ENCODE results near the gene TMEM150C. TPM values are rescaled to one million over a fixed set of nuclear protein-coding genes. Genes with fewer than 3 reads are reported as not detected.
"Not testable (repeated sequence)": the region's sequence is repeated elsewhere in the genome, so short reads cannot be mapped to it uniquely, and the experiment has no call there.

The TMEM150C gene
- total and polyA plus RNA-seq, 4 donors: 4.8 to 8.7 (median 5.2) TPM

GRCh38 chr4:82477469-82477868 is 84.3 kb downstream of the TMEM150C start:
- TF ChIP-seq, protein P1, sequence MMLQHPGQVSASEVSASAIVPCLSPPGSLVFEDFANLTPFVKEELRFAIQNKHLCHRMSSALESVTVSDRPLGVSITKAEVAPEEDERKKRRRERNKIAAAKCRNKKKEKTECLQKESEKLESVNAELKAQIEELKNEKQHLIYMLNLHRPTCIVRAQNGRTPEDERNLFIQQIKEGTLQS (IDR thresholded peaks at IDR 0.05): peak; percentile 62
- TF ChIP-seq RAD21 (IDR thresholded peaks at IDR 0.05) (peak in 1 of 2 donors; percentile 30), HNF4A (conservative IDR thresholded peaks at IDR 0.05) (peak; percentile 91 to 92), RXRA (IDR thresholded peaks at IDR 0.05) (peak; percentile 63 to 64), JUND (IDR thresholded peaks at IDR 0.05) (peak; percentile 16 to 50), YY1 (IDR thresholded peaks at IDR 0.05) (peak; percentile 40), SP1 (IDR thresholded peaks at IDR 0.05) (peak; percentile 84), HNF4G (IDR thresholded peaks at IDR 0.05) (peak; percentile 62)
- not testable (repeated sequence) for DNase-seq (ENCODE audit: low spot score); H3K9me3 ChIP-seq (ENCODE audit: control insufficient read depth in 4 of 4, low read length in 3 of 4); H3K27me3 ChIP-seq (ENCODE audit: control insufficient read depth in 4 of 4, insufficient read depth in 4 of 4, low read length in 3 of 4); H3K4me1 ChIP-seq (ENCODE audit: control insufficient read depth in 4 of 4, insufficient read depth in 4 of 4, low read length in 3 of 4); H3K9ac ChIP-seq (ENCODE audit: low read depth in 1 of 2, low read length in 2 of 2); H3K4me3 ChIP-seq (ENCODE audit: low read depth in 1 of 3, low read length in 3 of 3); H3K36me3 ChIP-seq (ENCODE audit: control insufficient read depth in 4 of 4, insufficient read depth in 3 of 4, low read depth in 1 of 4, low read length in 3 of 4)
- H3K27ac ChIP-seq (ENCODE audit: low read depth in 1 of 2, low read length in 2 of 2): peak overlapping the region; percentile 20 to 59
- WGBS: 33% methylated on average over 9 of the region's 9 CpGs

DNA sequence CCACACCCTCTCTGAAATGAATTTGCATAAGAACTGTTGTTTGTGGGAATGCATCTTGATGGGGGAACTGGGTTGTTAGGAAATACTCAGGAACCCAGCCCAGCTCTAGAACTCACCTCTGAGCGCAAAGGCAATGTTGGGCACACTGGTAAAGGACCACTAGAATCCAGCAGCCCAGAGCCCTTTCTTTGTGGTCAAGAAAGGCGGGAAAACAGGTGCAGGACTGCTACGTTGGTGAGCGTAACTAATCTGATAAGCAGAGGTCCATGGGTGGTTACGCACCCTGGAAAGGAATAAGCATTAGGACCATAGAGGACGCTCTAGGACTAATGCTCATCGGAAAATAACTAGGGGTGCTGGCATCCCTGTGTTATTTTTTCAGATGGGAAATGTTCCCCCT is 85.9 kb downstream of the TMEM150C start:
- not testable (repeated sequence) for H3K4me1 ChIP-seq (ENCODE audit: control insufficient read depth in 4 of 4, insufficient read depth in 4 of 4, low read length in 3 of 4); H3K9me3 ChIP-seq (ENCODE audit: control insufficient read depth in 4 of 4, low read length in 3 of 4); H3K9ac ChIP-seq (ENCODE audit: low read depth in 1 of 2, low read length in 2 of 2); DNase-seq (ENCODE audit: low spot score); H3K27me3 ChIP-seq (ENCODE audit: control insufficient read depth in 4 of 4, insufficient read depth in 4 of 4, low read length in 3 of 4); H3K27ac ChIP-seq (ENCODE audit: low read depth in 1 of 2, low read length in 2 of 2); H3K36me3 ChIP-seq (ENCODE audit: control insufficient read depth in 4 of 4, insufficient read depth in 3 of 4, low read depth in 1 of 4, low read length in 3 of 4); H3K4me3 ChIP-seq (ENCODE audit: low read depth in 1 of 3, low read length in 3 of 3)
- WGBS: 96% methylated on average over 7 of the region's 7 CpGs

DNA sequence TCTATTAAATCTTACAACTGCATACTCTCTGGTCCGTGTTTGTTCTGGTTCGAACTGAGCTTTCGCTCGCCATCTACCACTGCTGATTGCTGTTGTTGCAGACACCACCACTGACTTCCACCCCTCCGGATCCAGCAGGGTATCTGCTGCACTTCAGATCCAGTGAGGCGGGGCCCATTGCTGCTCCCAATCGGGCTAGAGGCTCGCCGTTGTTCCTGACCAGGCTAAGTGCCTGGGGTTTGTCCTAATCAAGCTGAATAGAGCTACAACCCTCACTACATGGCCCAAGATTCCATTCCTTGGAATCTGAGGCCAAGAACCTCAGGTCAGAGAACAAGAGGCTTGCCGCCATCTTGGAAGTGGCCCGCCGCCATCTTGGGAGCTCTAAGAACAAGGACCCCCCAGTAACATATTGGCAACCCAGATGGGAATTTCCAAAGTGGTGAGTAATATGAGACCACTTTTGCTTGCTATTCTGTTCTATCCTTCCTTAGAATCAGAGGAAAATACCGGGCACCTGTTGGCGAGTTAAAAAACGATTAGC is 88.1 kb downstream of the TMEM150C start:
- DNase-seq (ENCODE audit: low spot score): no peak
- TF ChIP-seq YY1 (IDR thresholded peaks at IDR 0.05) (no peak), ZBTB33 (IDR thresholded peaks at IDR 0.05) (no peak), RXRA (IDR thresholded peaks at IDR 0.05) (no peak), EGR1 (IDR thresholded peaks at IDR 0.05; ENCODE audit: low read depth in 2 of 2) (no peak), CTCF (IDR thresholded peaks at IDR 0.05; ENCODE audit: low read depth, low read length, missing input control) (no peak), HNF4G (IDR thresholded peaks at IDR 0.05) (no peak), TAF1 (conservative IDR thresholded peaks at IDR 0.05) (no peak), JUND (IDR thresholded peaks at IDR 0.05) (no peak), MAX (IDR thresholded peaks at IDR 0.05) (no peak), FOXA2 (IDR thresholded peaks at IDR 0.05) (no peak), SP1 (IDR thresholded peaks at IDR 0.05) (no peak), RAD21 (IDR thresholded peaks at IDR 0.05) (no peak)
- TF ChIP-seq, protein P2, sequence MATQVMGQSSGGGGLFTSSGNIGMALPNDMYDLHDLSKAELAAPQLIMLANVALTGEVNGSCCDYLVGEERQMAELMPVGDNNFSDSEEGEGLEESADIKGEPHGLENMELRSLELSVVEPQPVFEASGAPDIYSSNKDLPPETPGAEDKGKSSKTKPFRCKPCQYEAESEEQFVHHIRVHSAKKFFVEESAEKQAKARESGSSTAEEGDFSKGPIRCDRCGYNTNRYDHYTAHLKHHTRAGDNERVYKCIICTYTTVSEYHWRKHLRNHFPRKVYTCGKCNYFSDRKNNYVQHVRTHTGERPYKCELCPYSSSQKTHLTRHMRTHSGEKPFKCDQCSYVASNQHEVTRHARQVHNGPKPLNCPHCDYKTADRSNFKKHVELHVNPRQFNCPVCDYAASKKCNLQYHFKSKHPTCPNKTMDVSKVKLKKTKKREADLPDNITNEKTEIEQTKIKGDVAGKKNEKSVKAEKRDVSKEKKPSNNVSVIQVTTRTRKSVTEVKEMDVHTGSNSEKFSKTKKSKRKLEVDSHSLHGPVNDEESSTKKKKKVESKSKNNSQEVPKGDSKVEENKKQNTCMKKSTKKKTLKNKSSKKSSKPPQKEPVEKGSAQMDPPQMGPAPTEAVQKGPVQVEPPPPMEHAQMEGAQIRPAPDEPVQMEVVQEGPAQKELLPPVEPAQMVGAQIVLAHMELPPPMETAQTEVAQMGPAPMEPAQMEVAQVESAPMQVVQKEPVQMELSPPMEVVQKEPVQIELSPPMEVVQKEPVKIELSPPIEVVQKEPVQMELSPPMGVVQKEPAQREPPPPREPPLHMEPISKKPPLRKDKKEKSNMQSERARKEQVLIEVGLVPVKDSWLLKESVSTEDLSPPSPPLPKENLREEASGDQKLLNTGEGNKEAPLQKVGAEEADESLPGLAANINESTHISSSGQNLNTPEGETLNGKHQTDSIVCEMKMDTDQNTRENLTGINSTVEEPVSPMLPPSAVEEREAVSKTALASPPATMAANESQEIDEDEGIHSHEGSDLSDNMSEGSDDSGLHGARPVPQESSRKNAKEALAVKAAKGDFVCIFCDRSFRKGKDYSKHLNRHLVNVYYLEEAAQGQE (IDR thresholded peaks at IDR 0.05): no peak
- TF ChIP-seq, protein P1 (IDR thresholded peaks at IDR 0.05): no peak
- Histone ChIP-seq H3K4me1 (ENCODE audit: control insufficient read depth in 4 of 4, insufficient read depth in 4 of 4, low read length in 3 of 4) (peaks cover 0 to 2% (median 0%) of the 10 kb centered on the region in 4 donors), H3K9me3 (ENCODE audit: control insufficient read depth in 4 of 4, low read length in 3 of 4) (no peaks in the 10 kb centered on the region), H3K36me3 (ENCODE audit: control insufficient read depth in 4 of 4, insufficient read depth in 3 of 4, low read depth in 1 of 4, low read length in 3 of 4) (no peaks in the 10 kb centered on the region), H3K27me3 (ENCODE audit: control insufficient read depth in 4 of 4, insufficient read depth in 4 of 4, low read length in 3 of 4) (no peaks in the 10 kb centered on the region), H3K27ac (ENCODE audit: low read depth in 1 of 2, low read length in 2 of 2) (no peak overlapping the region), H3K9ac (ENCODE audit: low read depth in 1 of 2, low read length in 2 of 2) (no peak overlapping the region), H3K4me3 (ENCODE audit: low read depth in 1 of 3, low read length in 3 of 3) (no peak overlapping the region)
- 95% methylated on average over 15 of the region's 15 CpGs for WGBS

- not testable (repeated sequence) for H3K36me3 ChIP-seq (ENCODE audit: control insufficient read depth in 4 of 4, insufficient read depth in 3 of 4, low read depth in 1 of 4, low read length in 3 of 4); DNase-seq (ENCODE audit: low spot score); H3K27ac ChIP-seq (ENCODE audit: low read depth in 1 of 2, low read length in 2 of 2); H3K9me3 ChIP-seq (ENCODE audit: control insufficient read depth in 4 of 4, low read length in 3 of 4); H3K9ac ChIP-seq (ENCODE audit: low read depth in 1 of 2, low read length in 2 of 2); H3K4me1 ChIP-seq (ENCODE audit: control insufficient read depth in 4 of 4, insufficient read depth in 4 of 4, low read length in 3 of 4); H3K27me3 ChIP-seq (ENCODE audit: control insufficient read depth in 4 of 4, insufficient read depth in 4 of 4, low read length in 3 of 4); H3K4me3 ChIP-seq (ENCODE audit: low read depth in 1 of 3, low read length in 3 of 3)
- whole genome bisulfite sequencing: 75% methylated on average over 5 of the region's 5 CpGs
These were observed 88.7 kb downstream of the TMEM150C start for GRCh38 chr4:82473080-82473479.

All from liver (tissue), 9 donors.